Fibroblast of mammary gland (primary cell): ENCODE data around the gene CYP17A1.

ENCODE experiments used
- DNase-seq: peaks from one replicate; pipeline ENCODE4 v3.0.0-alpha.2; 2010; ENCODE audit warnings: low read depth
- H3K4me3 ChIP-seq: 2 replicates; pipeline ENCODE4 v1.5.1; 2011; ENCODE audit warnings: low read depth, mild to moderate bottlenecking, low read length, moderate library complexity; ENCODE audit not compliant: control insufficient read depth
- TF ChIP-seq, protein P1 (sequence below): conservative IDR thresholded peaks from 2 replicates; pipeline ENCODE4 v1.5.1; 2011; ENCODE audit warnings: low read depth, low read length, inconsistent platforms; ENCODE audit not compliant: control insufficient read depth, insufficient read depth

The CYP17A1 gene

GRCh38 chr10:102801978-102802377, 35.2 kb downstream of the CYP17A1 start:
- DNase-seq, result no peak
- no peak overlapping the region for H3K4me3 ChIP-seq
- TF ChIP-seq, protein P1, sequence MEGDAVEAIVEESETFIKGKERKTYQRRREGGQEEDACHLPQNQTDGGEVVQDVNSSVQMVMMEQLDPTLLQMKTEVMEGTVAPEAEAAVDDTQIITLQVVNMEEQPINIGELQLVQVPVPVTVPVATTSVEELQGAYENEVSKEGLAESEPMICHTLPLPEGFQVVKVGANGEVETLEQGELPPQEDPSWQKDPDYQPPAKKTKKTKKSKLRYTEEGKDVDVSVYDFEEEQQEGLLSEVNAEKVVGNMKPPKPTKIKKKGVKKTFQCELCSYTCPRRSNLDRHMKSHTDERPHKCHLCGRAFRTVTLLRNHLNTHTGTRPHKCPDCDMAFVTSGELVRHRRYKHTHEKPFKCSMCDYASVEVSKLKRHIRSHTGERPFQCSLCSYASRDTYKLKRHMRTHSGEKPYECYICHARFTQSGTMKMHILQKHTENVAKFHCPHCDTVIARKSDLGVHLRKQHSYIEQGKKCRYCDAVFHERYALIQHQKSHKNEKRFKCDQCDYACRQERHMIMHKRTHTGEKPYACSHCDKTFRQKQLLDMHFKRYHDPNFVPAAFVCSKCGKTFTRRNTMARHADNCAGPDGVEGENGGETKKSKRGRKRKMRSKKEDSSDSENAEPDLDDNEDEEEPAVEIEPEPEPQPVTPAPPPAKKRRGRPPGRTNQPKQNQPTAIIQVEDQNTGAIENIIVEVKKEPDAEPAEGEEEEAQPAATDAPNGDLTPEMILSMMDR, result no peak

- peak; percentile 16 for DNase-seq
Observed at GRCh38 chr10:102801496-102801895, 35.7 kb downstream of the CYP17A1 start.

DNA sequence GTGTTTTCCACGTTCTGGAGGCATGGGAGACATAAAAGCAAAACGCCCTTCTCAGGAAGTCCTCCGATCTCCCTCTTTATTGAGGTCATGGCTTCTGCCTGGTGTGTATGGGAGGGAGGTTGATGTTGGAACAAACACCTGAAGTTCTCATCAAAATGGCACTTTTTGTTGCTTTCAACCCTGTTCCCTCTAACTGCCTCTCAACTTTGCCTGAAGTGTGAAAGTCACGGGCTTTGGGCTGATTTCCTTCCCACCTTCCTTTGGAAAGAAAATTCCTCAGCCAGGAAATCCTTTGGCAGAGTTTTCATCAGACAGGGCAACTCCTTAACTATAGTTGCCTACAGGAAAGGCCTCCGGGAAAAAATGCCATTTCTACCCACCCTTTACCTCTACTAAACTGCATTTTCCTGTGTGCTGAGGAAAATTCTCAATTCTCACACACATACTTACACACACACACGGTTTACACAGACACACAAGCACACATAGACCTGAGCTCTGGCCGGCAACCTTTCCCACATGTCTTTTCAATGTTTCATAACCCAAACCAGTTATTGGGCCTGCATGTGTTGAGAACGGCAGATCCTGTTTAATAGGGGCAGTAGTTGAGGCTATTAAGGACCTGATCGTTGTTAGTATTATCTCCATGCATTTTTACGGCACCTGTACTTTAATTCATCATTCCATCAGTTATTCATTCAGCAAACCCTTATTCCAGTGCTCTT, 36.4 kb downstream of the CYP17A1 start:
- DNase-seq, result no peak
- H3K4me3 ChIP-seq, result no peak overlapping the region
- TF ChIP-seq, protein P1, result no peak

More at GRCh38 chr10:102801496-102801895, 35.7 kb downstream of the CYP17A1 start:
- H3K4me3 ChIP-seq, result no peak overlapping the region
- TF ChIP-seq, protein P1, result no peak

DNA sequence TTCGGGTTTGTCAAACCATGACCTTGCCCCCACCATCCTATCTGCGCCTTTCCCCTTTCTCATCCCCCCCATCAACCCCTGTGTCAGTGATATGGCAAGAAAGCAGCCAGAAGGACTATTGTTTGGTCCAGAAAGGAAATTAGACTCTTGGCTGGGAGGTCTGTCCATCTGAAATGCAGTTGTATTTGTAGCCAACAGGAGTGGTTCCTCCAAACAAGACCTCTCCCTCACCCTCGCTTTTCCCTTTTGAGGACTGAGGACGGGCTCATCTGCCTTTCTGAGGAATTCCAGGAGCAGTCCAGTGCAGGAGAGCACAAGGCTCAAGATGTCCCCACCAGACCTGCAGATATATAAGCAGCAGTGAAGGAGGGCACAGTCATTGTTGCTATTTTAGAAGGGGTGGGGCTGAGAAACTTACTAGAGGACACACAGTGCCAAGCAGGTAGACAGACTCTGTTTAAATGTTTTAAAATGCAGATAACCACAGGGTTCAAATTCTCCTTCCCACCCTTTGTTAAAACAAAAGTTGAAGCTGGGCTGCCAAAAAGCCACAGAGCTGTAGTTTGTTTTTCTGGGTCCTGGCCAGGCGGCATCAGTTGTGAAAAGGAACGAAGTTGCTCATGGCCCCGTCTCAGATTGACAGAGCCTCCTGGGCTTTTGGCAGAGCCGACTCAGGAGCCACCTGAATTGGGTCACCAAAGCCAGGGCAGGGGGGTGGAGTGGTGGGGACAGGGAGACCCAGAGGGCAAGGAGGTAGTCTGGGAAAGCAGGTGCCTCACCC, 37.3 kb downstream of the CYP17A1 start:
- TF ChIP-seq, protein P1, result no peak
- no peak overlapping the region for H3K4me3 ChIP-seq
- no peak for DNase-seq

GRCh38 chr10:102796407-102797176, 40.6 kb downstream of the CYP17A1 start:
- H3K4me3 ChIP-seq, result no peak overlapping the region
- DNase-seq, result no peak
- TF ChIP-seq, protein P1, result no peak
